AG04449 (cell line): ENCODE data around the gene CTDSP2.

Experiments used
- CTCF ChIA-PET: fragments of 350-600 bp; formaldehyde crosslinking; extraction: SDS; loops from one replicate; lab custom pipeline; 2021; ENCODE audit warnings: antibody characterized with exemption; lab: Yijun Ruan, JAX
- POLR2A ChIA-PET: fragments of 400-600, 350-600 bp; formaldehyde crosslinking; extraction: SDS; loops from one replicate; lab custom pipeline; 2020; ENCODE audit warnings: antibody characterized with exemption, inconsistent platforms; lab: Yijun Ruan, JAX
- DNase-seq: peaks from one replicate; pipeline ENCODE4 v3.0.0-alpha.2; 2010; ENCODE audit warnings: low read depth, low spot score
- H3K4me3 ChIP-seq: 2 replicates; pipeline ENCODE4 v1.5.1; 2011; ENCODE audit warnings: low read depth, mild to moderate bottlenecking, control low read depth, low read length
- CTCF ChIP-seq: IDR thresholded peaks from one replicate; pipeline ENCODE4 v1.5.1; 2011; ENCODE audit warnings: mild to moderate bottlenecking, moderate library complexity, low read length, control low read depth, inconsistent platforms; ENCODE audit not compliant: insufficient read depth; ENCODE audit errors: missing control alignments

Gene CTDSP2

GRCh38 chr12:57813111-57813970, 33.2 kb downstream of the CTDSP2 start:
- no peak for DNase-seq
- no peak overlapping the region for H3K4me3 ChIP-seq
- CTCF ChIA-PET: interaction anchor here (1.0 to 28.9 kb wide), 5 partner anchors 11 to 94 kb away, joined by 4 to 478 read pairs (median 6); no protein-coding TSS in a partner anchor
- TF ChIP-seq CTCF: no peak
- POLR2A ChIA-PET: interaction anchor here (1.2 to 1.5 kb wide), 2 partner anchors 10 to 75 kb away, joined by 3 read pairs; no protein-coding TSS in a partner anchor

- H3K4me3 ChIP-seq: no peak overlapping the region
- DNase-seq: no peak
- ChIA-PET POLR2A (no interaction called here), CTCF (interaction anchor here (0.9 to 28.9 kb wide), 6 partner anchors 9 to 97 kb away, joined by 3 to 478 read pairs (median 6); partner anchors contain the start of gene TSFM)
- no peak for TF ChIP-seq CTCF
These were observed 35.3 kb downstream of the CTDSP2 start for GRCh38 chr12:57811028-57811755.

GRCh38 chr12:57810450-57810849, 36.1 kb downstream of the CTDSP2 start:
- no peak for TF ChIP-seq CTCF
- POLR2A ChIA-PET: no interaction called here
- DNase-seq: no peak
- H3K4me3 ChIP-seq: no peak overlapping the region
- CTCF ChIA-PET: interaction anchor here (0.7 to 28.9 kb wide), 5 partner anchors 8 to 97 kb away, joined by 3 to 478 read pairs (median 9); partner anchors contain the start of gene TSFM

- no peak for DNase-seq
- H3K4me3 ChIP-seq: no peak overlapping the region
- POLR2A ChIA-PET: no interaction called here
- CTCF ChIA-PET: interaction anchor here (1.6 to 28.9 kb wide), 3 partner anchors 7 to 98 kb away, joined by 6 to 478 read pairs (median 163); no protein-coding TSS in a partner anchor
- TF ChIP-seq CTCF: no peak
These were observed 37.1 kb downstream of the CTDSP2 start for GRCh38 chr12:57809425-57809824.

- CTCF ChIA-PET: interaction anchor here (1.8 to 28.9 kb wide), 4 partner anchors 6 to 99 kb away, joined by 5 to 478 read pairs (median 163); partner anchors contain the start of gene AVIL
These were observed 38.2 kb downstream of the CTDSP2 start for GRCh38 chr12:57808351-57808750.

More at GRCh38 chr12:57808351-57808750, 38.2 kb downstream of the CTDSP2 start:
- POLR2A ChIA-PET: no interaction called here
- H3K4me3 ChIP-seq: no peak overlapping the region
- no peak for DNase-seq
- no peak for TF ChIP-seq CTCF
